ACC112 (cell line): ENCODE results near the gene SLC45A2.
A peak's percentile ranks its signal among the peaks of the same experiment; 100 is the strongest.
"Not testable (repeated sequence)": the region's sequence is repeated elsewhere in the genome, so short reads cannot be mapped to it uniquely, and the experiment has no call there.

Experiments used
- H2AFZ ChIP-seq: fragments of 200-600 bp; sonication (generic); one replicate; pipeline ENCODE4 v1.6.0; 2017; ENCODE audit warnings: antibody characterized with exemption, low read length; ENCODE audit not compliant: unreplicated experiment
- H3K27ac ChIP-seq: fragments of 200-600 bp; sonication (generic); 2 replicates; pipeline ENCODE4 v1.5.1; 2014; ENCODE audit warnings: low read depth, mild to moderate bottlenecking, antibody characterized with exemption, low read length, moderate library complexity
- H3K27me3 ChIP-seq: fragments of 200-600 bp; sonication (generic); 2 replicates; pipeline ENCODE4 v1.6.1; 2014; ENCODE audit warnings: mild to moderate bottlenecking, antibody characterized with exemption, low read length, moderate library complexity, mixed read lengths; ENCODE audit not compliant: insufficient read depth
- H3K36me3 ChIP-seq: fragments of 200-600 bp; sonication (generic); 2 replicates; pipeline ENCODE4 v1.6.1; 2016; ENCODE audit warnings: mild to moderate bottlenecking, antibody characterized with exemption, low read length, moderate library complexity, mixed read lengths; ENCODE audit not compliant: insufficient read depth
- H3K4me1 ChIP-seq: fragments of 200-600 bp; sonication (generic); one replicate; pipeline ENCODE4 v1.6.1; 2016; ENCODE audit warnings: low read length, mixed read lengths; ENCODE audit not compliant: insufficient read depth, unreplicated experiment, control insufficient read depth
- H3K4me3 ChIP-seq: fragments of 200-600 bp; sonication (generic); 2 replicates; pipeline ENCODE4 v1.5.1; 2014; ENCODE audit warnings: mild to moderate bottlenecking, low read depth, low read length
- H3K79me2 ChIP-seq: fragments of 200-600 bp; sonication (generic); one replicate; pipeline ENCODE4 v1.6.0; 2016; ENCODE audit warnings: low read length; ENCODE audit not compliant: control insufficient read depth, unreplicated experiment, insufficient read depth

Gene SLC45A2, protein sequence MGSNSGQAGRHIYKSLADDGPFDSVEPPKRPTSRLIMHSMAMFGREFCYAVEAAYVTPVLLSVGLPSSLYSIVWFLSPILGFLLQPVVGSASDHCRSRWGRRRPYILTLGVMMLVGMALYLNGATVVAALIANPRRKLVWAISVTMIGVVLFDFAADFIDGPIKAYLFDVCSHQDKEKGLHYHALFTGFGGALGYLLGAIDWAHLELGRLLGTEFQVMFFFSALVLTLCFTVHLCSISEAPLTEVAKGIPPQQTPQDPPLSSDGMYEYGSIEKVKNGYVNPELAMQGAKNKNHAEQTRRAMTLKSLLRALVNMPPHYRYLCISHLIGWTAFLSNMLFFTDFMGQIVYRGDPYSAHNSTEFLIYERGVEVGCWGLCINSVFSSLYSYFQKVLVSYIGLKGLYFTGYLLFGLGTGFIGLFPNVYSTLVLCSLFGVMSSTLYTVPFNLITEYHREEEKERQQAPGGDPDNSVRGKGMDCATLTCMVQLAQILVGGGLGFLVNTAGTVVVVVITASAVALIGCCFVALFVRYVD

DNA sequence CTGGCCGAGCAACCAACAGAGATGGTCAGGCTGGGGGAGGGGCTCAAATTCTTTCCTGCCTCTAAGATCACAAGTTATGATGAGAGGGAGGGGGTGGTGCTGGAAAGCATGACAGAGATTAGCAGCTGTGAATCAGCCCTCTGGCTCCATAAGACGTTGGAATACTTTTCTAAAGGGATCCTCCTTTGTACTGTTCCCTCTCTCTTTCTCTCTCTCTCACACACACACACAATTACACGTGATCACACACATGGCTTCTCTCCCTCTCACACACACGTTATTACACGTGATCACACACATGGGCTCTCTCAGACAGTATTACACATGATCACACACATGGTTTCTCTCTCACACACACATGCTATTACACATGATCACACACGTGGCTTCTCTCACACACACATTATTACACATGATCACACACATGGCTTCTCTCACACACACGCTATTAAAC is at the start of gene SLC45A2:
SLC45A2 (minus strand) TSS at position 23 of the 454 bp plus-strand sequence. CDS start 110 bp downstream, outside the sequence.
- Histone ChIP-seq H3K4me1 (no peaks in the 10 kb centered on the region), H3K36me3 (peaks cover 23% of the 10 kb centered on the region), H3K27ac (no peak within 1 kb of the TSS), H3K27me3 (no peaks in the 10 kb centered on the region), H3K4me3 (no peak within 1 kb of the TSS), H3K79me2 (no peaks in the 10 kb centered on the region), H2AFZ (no peak within 1 kb of the TSS)

DNA sequence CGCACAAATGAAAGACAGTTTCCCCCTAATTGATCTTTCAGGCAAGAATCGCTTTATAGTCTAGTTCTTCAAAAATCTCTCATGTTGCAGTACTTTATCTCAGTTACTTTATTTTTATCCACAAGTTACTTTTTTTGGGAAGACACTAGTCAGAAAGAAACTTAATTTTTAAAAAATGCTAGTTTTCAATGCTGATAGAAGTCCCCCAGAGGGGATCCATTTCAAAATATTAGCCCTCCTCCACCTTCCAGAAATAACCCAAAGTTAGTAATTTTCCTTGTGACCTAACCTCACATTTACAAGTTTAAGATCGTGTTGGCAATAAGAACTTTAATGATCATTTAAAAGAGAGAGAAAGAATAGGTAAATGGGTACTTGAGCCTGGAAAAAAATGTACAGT is 47.5 kb upstream of the SLC45A2 start:
- Histone ChIP-seq H3K4me3 (no peak overlapping the region), H2AFZ (no peak overlapping the region), H3K27ac (no peak overlapping the region), H3K27me3 (no peaks in the 10 kb centered on the region), H3K36me3 (no peaks in the 10 kb centered on the region), H3K4me1 (no peaks in the 10 kb centered on the region), H3K79me2 (no peaks in the 10 kb centered on the region)

DNA sequence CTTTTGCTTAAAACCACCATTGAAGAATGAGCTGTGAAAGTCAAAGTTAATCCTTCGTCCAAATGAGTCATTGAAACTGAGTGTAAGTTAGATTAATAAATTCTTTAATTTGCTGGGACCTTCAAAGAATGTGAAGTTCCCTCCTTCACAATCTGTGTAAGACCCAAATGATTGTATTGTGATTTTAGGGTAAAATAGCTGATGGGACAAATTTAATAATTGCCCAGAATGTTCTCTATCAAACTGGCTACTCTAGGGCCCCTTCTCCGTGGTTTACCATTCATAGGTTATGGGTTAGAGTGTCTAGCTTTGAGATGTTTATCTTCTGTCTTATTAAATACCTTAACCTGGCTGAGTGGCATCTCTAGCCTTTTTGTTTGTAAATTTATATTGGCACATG is 46.6 kb upstream of the SLC45A2 start:
- H3K4me1 ChIP-seq: no peaks in the 10 kb centered on the region
- no peak overlapping the region for H3K27ac ChIP-seq
- H3K36me3 ChIP-seq: no peaks in the 10 kb centered on the region
- H3K4me3 ChIP-seq: no peak overlapping the region
- H2AFZ ChIP-seq: no peak overlapping the region
- no peaks in the 10 kb centered on the region for H3K27me3 ChIP-seq
- no peaks in the 10 kb centered on the region for H3K79me2 ChIP-seq

DNA sequence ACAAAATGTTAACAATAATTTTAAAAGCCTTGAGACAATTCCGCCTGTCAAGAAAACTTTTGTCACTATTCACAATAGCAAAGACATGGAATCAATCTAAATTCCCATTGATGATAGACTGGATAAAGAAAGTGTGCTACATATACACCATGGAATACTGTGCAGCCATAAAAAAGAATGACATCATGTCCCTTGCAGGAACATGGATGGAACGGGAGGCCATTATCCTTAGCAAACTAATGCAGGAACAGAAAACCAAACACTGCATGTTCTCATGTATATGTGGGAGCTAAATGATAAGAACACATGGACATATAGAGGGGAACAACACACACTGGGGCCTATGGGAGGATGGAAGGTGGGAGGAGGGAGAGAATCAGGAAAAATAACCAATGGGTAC is 46.1 kb upstream of the SLC45A2 start:
- not testable (repeated sequence) for H3K4me1 ChIP-seq, H3K27me3 ChIP-seq, H3K36me3 ChIP-seq, H3K27ac ChIP-seq, H2AFZ ChIP-seq, H3K4me3 ChIP-seq, H3K79me2 ChIP-seq

DNA sequence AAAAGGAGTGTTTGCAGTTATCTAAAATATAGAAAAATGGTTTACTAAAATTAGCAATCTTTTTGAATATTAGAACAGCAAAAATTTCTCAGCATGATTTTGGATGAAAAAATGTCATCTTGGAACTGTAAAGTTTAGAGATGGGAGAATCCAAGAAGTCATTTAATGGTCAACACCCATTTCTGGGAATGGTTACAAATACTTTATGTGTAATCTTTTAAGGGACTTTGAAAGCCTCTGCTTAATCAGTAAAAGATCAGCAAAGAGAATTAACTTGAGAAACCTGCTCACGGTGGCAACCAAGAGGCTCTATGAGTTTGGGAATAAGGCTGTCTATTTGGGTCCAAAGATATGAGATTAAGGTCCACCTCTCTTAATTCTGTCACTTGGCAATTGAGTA is 45.6 kb upstream of the SLC45A2 start:
- Histone ChIP-seq H3K36me3 (no peaks in the 10 kb centered on the region), H3K27ac (no peak overlapping the region)

DNA sequence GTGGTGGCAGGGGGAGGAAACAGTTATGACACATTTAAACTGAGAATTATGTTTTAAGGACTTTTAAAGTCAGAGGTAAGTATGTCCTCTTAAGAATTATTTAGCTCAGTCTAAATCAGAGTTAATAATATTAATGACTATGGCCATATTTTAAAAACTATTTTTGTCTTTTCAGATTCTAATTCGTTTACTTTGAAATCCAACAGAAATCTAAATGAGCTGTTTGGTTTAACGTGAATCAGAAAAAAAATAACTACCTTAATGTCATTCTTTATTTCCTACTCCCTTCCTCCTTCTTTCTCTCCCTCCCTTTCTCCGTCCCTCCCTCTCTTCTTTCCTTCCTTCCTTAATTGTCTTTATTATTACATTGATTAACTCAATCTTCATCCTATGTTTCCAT is 43.9 kb upstream of the SLC45A2 start:
- H3K4me3 ChIP-seq: no peak overlapping the region
- no peaks in the 10 kb centered on the region for H3K4me1 ChIP-seq
- H3K27me3 ChIP-seq: no peaks in the 10 kb centered on the region
- H3K36me3 ChIP-seq: no peaks in the 10 kb centered on the region
- H2AFZ ChIP-seq: no peak overlapping the region
- no peaks in the 10 kb centered on the region for H3K79me2 ChIP-seq
- no peak overlapping the region for H3K27ac ChIP-seq

More for the DNA sequence above, 45.6 kb upstream of the SLC45A2 start:
- Histone ChIP-seq H3K4me1 (no peaks in the 10 kb centered on the region), H3K79me2 (no peaks in the 10 kb centered on the region), H2AFZ (no peak overlapping the region), H3K27me3 (no peaks in the 10 kb centered on the region), H3K4me3 (no peak overlapping the region)

DNA sequence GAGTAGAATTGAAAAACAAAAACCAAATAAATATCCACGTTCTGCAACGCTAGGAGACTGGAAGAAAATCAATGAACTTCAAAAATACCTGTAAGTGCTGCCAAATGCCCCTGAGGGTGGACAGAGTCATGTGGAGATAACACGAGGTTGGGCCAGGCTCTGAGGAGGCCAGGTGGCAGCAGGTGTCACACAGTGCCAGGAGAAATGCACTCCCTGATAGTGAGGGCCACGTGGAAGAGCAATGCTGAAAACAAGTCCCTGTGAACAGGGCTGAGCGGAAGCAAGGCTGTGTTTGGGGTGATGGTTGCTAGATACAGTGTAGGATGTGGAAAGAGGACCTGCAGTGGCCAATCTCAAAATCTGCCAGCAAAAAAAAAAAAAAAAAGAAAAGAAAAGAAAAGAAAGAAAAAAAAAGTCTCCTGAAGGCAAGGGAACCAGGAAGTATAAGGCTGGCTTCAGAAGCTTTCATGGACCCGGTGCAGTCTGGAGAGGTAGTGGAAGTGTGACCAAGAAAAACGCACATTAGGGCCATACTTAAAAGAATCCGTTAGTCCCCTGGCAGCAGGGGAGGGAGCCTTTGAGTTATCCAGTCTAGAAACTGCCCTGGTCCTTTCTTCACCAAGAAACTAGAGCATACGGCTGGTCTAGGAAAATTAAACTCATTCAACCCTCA is 41.7 kb upstream of the SLC45A2 start:
- H3K36me3 ChIP-seq: no peaks in the 10 kb centered on the region

DNA sequence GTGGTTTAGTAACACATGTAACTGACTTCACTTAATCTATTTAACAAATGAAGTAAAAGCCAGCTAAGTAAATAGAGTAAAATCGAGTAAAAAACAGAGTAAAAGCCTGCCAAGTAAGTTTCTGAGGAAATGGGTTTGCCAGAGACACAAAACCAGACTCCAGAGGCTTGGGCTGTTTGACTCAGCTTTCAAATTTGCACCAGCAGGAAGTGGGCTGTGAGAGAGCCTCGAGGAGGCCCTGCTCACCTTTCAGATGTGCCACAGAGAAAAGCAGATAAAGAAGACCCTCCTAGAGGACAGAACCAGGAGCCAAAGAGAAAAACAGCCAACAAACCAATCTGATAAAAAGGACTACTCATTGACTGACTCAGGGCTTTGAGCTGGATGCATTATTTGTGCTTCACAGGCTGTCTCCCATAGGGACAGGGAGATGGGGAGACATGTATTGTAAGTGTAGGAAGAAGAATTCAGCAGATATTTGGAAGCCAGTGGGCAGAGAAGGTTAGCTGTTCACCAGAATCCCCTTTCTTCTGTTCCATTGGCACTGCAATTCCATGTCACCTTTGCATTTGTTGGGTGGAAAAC is 37.7 kb upstream of the SLC45A2 start:
- H3K27me3 ChIP-seq: no peaks in the 10 kb centered on the region; the same call in 1 of the 2 replicates
- no peaks in the 10 kb centered on the region for H3K79me2 ChIP-seq
- H3K36me3 ChIP-seq: no peaks in the 10 kb centered on the region
- H3K4me1 ChIP-seq: peaks cover 8% of the 10 kb centered on the region
- no peak overlapping the region for H3K27ac ChIP-seq
- peak overlapping the region; percentile 57 for H2AFZ ChIP-seq
- H3K4me3 ChIP-seq: no peak overlapping the region

More for the DNA sequence above, 41.7 kb upstream of the SLC45A2 start:
- Histone ChIP-seq H3K4me1 (peaks cover 8% of the 10 kb centered on the region), H3K4me3 (no peak overlapping the region), H3K79me2 (no peaks in the 10 kb centered on the region), H2AFZ (no peak overlapping the region), H3K27me3 (no peaks in the 10 kb centered on the region), H3K27ac (no peak overlapping the region)

DNA sequence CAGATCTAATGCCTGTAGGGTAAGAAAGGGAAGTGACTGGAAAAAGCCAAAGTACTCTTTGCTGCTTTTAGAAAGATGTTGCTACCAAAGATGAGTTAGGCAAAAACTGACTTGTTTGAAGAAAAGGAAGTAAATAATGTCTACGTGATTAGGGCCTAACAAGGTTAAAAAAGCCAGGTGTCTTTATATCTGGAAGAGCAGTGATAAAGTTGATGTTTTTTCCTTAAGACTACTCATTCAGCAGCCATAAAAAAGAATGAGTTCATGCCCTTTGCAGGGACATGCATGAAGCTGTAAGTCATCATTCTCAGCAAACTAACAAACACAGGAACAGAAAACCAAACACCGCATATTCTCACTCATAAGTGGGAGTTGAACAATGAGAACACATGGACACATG is 36.8 kb upstream of the SLC45A2 start:
- Histone ChIP-seq H3K36me3 (no peaks in the 10 kb centered on the region), H3K4me3 (no peak overlapping the region), H3K27me3 (no peaks in the 10 kb centered on the region; the same call in 1 of the 2 replicates), H3K79me2 (no peaks in the 10 kb centered on the region), H3K4me1 (peaks cover 8% of the 10 kb centered on the region), H3K27ac (no peak overlapping the region), H2AFZ (no peak overlapping the region)

DNA sequence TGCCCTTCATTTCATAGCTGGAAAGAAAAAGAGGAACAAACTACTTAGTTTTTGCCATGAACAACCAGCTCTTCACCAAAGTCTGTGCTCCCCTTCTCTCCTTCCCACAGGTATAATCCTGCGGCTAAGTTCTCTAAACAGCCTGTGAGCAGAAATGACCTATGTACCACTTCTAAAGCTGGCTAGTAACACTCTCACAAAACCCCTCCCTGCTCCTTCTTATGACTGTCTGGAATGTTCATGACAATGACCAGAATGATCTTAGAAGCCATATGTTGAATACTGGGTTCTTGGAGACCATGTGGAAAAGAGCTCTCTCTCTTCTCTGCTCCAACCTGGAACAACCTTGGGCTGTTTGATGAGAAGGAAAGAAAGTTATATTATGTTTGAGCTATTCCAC is 36.2 kb upstream of the SLC45A2 start:
- Histone ChIP-seq H2AFZ (no peak overlapping the region), H3K36me3 (no peaks in the 10 kb centered on the region)

More for the DNA sequence above, 36.2 kb upstream of the SLC45A2 start:
- peaks cover 8% of the 10 kb centered on the region for H3K4me1 ChIP-seq
- H3K4me3 ChIP-seq: no peak overlapping the region
- no peaks in the 10 kb centered on the region for H3K79me2 ChIP-seq
- H3K27me3 ChIP-seq: no peaks in the 10 kb centered on the region; the same call in 1 of the 2 replicates
- no peak overlapping the region for H3K27ac ChIP-seq
